GM18873 (cell line): Measurements from ENCODE around the gene NLRP7.
"Not testable (repeated sequence)": the region's sequence is repeated elsewhere in the genome, so short reads cannot be mapped to it uniquely, and the experiment has no call there.

Experiments used
- ATAC-seq: cut with Tn5 transposase; IDR thresholded peaks from one replicate; pipeline ENCODE4 v1.9.1; 2021; ENCODE audit warnings: mild to moderate bottlenecking, moderate library complexity, moderate number of reproducible peaks; ENCODE audit not compliant: unreplicated experiment, low FRiP score

Gene NLRP7

DNA sequence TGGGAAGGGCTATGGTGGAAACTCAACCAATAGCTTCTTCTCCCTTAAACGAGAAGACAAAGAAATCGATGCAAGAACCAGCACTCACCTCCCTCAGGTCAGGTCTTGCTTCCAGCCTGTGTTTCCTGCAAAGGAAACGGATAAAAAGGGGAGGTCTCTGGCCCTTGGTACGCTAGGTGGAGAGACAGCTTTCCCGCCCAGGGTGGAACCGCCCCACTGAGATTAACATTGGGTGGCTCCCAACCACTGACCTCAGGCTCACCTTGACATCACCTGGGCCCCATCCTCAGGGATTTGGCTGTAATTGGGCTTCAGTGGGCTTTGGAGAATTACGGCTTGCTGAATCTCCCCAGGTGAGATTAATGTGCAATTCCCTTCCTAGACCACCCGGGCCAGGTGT lies at the start of gene NLRP7:
TSS of gene NLRP7 (minus strand) at position 150 of the 400 bp plus-strand sequence.
- no peak for ATAC-seq

DNA sequence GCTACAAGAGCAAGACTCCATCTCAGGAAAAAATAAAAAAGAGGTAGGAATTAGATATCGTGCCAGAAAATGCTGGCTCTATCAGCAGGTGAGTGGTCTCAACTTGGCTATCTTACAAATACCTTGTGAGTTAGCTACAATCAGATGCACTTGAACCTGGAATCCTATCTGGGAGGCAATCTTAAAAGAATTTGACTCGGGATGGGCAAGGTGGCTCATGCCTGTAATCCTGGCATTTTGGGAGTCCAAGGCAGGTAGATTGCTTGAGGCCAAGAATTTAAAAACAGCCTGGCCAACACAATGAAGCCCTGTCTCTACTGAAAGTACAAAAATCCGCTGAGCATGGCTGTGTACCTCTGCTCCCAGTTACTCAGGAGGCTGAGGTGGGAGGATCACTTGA lies 48.2 kb upstream of the NLRP7 start:
- ATAC-seq: no peak

- not testable (repeated sequence) for ATAC-seq
These were observed 42.2 kb upstream of the NLRP7 start for GRCh38 chr19:54989531-54989930.

GRCh38 chr19:54982562-54982961 lies 35.2 kb upstream of the NLRP7 start:
- not testable (repeated sequence) for ATAC-seq

DNA sequence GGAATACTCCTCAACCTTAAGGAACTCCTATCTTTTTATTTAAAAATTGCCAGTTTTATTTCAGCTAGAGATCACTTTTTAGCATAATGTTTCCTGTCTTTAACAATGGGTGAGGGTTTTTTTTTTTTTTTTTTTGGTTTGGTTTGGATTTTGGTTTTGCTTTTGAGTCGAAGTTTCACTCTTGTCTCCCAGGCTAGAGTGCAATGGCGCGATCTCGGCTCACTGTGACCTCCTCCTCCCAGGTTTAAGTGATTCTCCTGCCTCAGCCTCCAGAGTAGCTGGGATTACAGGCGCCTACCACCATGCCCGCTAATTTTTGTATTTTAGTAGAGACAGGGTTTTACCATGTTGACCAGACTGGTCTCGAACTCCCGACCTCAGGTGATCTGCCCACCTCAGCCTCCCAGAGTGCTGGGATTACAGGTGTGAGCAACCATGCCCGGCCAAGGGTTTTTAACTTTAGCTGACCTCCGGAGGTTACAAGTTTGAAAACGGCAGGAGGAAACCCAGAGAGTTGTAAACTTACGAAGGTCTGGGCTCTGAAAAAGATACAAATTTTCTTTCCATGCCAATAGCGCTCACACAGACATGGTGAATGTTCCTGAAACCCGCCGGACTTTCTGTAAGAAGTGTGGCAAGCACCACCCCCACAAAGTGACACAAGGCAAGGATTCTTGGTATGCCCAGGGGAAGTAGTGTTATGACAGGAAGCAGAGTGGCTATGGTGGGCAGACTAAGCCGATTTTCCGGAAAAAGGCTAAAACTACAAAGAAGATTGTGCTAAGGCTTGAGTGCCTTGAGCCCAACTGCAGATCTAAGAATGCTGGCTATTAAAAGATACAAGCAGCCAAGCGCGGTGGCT lies 26.1 kb upstream of the NLRP7 start:
- ATAC-seq: not testable (repeated sequence)

DNA sequence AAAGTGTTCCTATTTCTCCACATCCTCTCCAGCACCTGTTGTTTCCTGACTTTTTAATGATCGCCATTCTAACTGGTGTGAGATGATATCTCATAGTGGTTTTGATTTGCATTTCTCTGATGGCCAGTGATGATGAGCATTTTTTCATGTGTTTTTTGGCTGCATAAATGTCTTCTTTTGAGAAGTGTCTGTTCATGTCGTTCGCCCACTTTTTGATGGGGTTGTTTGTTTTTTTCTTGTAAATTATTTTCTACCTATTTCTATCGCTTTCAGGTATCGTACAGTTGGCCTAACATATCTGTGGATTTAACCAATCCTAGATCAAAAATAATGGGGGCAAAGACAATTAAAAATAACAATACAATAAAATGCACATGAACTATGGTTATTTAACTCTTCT lies 24.1 kb upstream of the NLRP7 start:
- not testable (repeated sequence) for ATAC-seq

DNA sequence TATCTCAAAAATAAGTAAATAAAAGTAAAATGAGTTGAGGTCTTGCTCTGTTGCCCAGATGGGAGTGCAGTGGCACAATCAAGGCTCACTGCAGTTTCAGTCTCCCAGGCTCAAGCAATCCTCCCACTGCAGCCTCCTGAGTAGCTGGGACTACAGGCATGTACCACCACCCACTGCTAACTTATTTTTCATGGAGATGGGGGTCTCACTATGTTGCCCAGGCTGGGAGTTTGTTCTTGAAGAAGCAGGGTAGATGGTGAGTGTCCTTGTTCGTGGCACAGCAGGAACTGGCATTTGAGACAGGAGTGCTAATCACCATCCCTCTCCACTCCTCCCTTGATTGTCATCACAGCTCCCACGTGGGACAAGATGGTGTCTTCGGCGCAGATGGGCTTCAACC lies 22.3 kb upstream of the NLRP7 start:
- ATAC-seq: no peak

DNA sequence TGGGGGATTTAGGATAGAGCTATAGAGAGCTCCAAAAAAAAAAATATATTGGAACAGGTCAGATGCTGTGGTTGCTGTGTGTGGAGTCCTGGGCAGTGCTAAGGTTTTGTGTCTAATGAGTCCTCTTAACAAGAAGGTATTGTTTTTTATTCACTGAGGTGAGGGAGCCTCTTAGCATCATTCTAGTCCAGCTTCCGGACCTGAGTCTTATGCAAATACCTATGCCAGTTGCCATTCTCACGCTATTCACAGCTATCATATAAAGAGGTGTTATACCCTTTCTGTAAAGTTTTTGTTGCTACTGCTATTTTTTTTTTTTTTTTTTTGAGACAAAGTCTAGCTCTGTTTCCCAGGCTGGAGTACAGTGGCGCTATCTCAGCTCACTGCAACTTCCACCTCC lies 20.3 kb upstream of the NLRP7 start:
- no peak for ATAC-seq

DNA sequence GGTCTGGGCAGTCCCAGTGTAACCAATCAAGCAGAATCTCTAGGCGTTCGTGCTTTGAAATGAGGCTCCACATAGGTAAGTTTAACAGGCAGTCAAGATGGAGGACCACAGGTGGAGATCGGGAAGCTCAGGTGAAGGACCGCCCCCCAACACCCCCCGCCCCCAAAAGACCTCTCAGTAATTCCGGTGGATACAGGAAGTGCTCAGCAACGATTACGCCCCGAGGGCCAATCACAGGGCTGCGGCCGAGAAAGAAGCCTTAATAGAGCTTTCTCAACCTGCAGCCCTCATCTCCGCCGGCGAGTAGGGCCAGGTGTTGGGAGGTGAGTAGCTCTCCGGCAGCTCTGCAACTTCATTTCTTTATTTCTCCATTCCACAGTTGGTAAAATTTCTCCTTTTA lies 17.7 kb upstream of the NLRP7 start:
- not testable (repeated sequence) for ATAC-seq

DNA sequence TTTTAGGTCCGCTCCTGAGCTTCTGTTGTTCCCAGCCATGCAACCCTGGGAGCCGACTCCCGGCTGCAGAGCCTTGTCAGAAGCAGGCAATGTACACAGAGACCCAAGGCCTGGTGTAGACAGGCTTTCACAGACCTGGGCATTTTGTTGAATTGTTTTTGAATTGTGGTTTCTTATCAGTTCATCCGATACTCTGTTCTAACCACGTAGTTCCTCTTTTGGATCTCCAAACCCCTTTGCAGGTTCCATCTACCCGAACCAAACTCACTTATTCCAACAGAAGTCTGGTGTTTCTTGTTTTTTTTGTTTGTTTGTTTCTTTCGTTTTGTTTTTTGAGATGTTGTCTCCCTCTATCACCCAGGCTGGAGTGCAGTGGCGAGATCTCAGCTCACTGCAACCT lies 12.5 kb upstream of the NLRP7 start:
- ATAC-seq: no peak

DNA sequence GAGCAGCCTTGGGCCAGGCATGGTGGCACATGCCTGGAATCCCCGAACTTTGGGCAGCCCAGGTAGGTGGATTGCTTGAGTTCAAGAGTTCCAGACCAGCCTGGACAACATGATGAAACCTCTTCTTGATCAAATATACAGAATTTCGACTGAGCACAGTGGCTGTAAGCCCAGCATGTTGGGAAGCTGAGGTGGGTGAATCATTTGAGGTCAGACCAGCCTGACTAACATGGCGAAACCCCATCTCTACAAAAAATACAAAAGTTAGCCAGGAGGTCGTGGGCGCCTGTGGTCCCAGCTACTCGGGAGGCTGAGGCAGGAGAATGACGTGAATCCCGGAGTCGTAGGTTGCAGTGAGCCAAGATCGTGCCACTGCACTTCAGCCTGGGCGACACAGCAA lies 8.0 kb upstream of the NLRP7 start:
- ATAC-seq: no peak

DNA sequence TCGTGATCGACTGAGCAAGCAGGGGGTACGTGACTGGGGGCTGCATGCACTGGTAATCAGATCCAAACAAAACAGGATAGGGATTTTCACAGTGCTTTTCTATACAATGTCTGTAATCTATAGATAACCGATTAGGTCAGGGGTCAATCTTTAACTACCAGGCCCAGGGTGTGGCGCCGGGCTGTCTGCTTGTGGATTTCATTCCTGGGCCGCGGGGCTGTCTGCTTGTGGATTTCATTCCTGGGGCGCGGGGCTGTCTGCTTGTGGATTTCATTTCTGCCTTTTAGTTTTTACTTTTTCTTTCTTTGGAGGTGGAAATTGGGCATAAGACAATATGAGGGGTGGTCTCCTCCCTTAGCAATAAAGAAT lies 6.0 kb upstream of the NLRP7 start:
- ATAC-seq: not testable (repeated sequence)

DNA sequence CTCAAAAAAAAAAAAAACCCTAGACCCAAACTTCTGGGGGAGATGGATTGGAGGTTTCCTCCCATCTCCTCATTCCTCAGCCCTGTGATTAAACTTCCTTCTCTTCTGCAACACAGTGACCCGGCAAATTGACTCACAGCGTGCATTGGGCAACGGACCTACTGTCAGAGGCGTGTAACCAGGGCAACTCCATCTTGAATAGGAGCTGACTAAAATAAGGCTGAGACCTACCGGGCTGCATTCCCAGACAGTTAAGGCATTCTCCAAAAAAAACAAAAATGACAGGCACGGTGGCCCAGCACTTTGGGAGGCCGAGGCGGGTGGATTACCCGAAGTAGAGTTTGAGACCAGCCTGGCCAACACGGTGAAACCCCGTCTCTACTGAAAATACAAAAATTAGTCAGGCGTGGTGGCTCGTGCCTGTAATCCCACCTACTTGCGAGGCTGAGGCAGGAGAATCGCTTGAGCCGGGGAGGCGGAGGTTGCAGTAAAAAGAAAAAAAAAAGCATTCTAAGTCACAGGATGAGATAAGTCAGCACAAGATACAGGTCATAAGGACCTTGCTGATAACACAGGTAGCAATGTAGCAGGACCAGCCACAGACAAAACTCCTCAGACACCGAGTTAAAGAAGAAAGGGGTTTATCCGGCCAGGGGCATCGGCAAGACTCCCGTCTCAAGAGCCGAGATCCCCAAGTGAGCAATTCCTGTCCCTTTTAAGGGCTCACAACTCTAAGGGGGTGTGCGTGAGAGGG lies 5.4 kb upstream of the NLRP7 start:
- no peak for ATAC-seq

- not testable (repeated sequence) for ATAC-seq
These were observed 3.2 kb upstream of the NLRP7 start for GRCh38 chr19:54950580-54950979.

- no peak for ATAC-seq
These were observed 2.1 kb upstream of the NLRP7 start for GRCh38 chr19:54949412-54949811.

DNA sequence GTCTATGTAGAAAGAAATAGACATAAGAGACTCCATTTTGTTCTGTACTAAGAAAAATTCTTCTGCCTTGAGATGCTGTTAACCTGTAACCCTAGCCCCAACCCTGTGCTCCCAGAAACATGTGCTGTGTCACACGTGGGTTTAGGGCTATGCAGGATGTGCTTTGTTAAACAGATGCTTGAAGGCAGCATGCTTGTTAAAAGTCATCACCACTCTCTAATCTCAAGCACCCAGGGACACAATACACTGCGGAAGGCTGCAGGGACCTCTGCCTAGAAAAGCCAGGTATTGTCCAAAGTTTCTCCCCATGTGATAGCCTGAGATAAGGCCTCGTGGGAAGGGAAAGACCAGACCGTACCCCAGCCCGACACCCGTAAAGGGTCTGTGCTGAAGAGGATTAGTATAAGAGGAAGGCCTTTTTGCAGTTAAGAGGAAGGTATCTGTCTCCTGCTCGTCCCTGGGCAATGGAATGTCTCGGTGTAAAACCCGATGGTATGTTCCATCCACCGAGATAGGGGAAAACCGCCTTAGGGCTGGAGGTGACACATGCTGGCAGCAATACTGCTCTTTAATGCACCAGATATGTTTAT lies 3.5 kb downstream of the NLRP7 start:
- ATAC-seq: not testable (repeated sequence)

DNA sequence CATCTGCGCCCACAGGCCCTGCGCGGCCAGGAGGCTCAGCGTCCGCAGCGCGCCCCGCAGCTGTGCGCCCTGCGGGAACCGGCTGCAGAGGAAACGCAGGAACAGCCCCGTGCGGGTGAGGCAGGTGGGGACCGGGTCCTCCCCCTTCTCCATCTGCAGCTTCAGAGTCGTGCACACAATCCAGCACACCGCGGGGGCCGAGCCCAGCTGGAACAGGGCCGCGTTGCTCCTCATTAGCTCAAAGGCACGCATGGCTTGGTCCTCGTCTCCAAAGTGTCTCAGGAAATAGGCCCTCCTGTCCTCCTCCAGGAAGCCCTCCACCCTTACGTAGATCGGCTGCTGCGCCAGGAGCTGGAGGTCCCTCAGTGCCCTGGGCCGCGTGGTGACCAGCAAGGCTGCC lies 7.8 kb downstream of the NLRP7 start:
- not testable (repeated sequence) for ATAC-seq

GRCh38 chr19:54938906-54939305 lies 8.4 kb downstream of the NLRP7 start:
- no peak for ATAC-seq

DNA sequence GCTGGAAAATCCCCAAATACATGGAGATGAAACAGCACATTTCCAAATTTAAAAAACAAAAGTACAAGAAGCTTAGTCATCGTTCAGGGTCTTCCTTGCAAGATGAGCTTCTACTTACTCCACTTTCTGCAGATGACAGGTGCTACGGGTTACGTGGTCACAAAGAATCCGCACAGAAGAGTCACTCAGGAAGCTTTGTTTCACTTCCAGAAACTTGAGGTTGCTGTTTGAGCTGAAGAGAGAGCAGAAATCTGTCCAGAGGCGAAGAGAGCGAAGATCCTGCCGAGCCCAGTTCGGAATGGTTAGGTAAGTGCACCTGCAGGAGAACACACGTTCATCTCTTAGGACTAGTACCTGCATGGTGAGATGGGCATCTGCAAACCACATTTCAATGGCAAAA lies 9.4 kb downstream of the NLRP7 start:
- ATAC-seq: no peak

DNA sequence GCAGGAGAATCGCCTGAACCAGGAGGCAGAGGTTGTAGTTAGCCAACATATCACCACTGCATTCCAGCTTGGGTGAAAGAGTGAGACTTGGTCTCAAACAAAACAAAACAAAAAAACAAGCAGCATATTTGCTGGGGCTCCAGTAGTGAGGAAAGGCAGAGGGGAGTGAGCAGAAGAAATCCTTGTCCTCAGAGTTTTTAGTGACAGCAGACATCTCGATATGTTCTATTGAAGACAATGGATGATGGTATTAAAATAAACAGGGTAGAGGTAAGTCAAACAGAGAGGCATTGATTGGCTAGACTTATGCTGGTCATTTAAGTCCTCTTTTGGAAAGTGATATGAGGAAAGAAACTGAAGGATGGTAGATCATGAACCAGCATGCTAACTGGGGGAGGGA lies 19.0 kb downstream of the NLRP7 start:
- no peak for ATAC-seq

DNA sequence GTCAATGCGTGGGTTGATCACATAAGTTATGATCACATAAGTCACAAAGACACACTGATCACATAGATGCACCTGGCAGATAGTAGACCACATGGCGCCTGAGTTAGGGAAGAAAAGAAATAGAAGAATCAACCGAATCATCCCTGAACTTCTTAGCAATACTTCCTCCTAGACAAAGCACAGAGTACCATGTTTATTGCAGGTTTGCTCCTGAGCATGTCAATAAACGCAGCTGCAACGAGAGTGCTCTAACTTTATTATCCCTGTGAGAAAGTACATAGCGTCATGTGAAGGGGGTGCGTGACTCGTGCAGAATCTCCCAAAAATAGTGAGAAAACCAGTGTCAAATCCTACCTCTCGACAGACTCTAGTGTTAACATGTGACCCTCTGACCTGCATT lies 24.1 kb downstream of the NLRP7 start:
- ATAC-seq: no peak
